Measurements from ENCODE around the gene SLC6A3. TPM values are rescaled to one million over a fixed set of nuclear protein-coding genes. Genes with fewer than 3 reads are reported as not detected.
"Not testable (repeated sequence)": the region's sequence is repeated elsewhere in the genome, so short reads cannot be mapped to it uniquely, and the experiment has no call there.

Gene SLC6A3
- total RNA-seq, 1 experiment from 2014 or later: not detected

DNA sequence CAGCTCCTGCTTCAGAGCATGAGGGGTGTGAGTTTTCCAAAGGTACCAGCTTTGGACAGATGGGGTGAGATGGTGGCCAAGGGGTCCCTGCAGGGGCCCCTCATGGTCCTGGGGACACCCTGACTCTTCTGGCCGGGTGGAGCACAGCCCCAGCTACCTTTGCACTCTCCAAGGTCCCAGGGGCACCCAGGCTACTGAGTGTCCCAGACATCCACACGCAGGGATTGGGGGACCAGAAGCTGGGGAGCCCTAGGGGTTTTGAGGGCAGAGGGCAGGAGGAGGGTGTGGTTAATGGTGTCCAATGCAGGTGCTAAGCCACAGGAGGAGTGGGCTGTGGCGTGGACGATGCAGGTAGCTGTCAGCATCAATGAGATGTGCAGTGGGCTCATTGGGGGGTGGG lies 84.4 kb downstream of the SLC6A3 start:
- TF ChIP-seq, protein P1, sequence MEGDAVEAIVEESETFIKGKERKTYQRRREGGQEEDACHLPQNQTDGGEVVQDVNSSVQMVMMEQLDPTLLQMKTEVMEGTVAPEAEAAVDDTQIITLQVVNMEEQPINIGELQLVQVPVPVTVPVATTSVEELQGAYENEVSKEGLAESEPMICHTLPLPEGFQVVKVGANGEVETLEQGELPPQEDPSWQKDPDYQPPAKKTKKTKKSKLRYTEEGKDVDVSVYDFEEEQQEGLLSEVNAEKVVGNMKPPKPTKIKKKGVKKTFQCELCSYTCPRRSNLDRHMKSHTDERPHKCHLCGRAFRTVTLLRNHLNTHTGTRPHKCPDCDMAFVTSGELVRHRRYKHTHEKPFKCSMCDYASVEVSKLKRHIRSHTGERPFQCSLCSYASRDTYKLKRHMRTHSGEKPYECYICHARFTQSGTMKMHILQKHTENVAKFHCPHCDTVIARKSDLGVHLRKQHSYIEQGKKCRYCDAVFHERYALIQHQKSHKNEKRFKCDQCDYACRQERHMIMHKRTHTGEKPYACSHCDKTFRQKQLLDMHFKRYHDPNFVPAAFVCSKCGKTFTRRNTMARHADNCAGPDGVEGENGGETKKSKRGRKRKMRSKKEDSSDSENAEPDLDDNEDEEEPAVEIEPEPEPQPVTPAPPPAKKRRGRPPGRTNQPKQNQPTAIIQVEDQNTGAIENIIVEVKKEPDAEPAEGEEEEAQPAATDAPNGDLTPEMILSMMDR (IDR thresholded peaks at IDR 0.05; ENCODE audit: insufficient read depth in 1 of 2, low read depth in 1 of 2, low read length in 1 of 2, severe bottlenecking in 1 of 2, unreplicated experiment in 1 of 2): no peak

DNA sequence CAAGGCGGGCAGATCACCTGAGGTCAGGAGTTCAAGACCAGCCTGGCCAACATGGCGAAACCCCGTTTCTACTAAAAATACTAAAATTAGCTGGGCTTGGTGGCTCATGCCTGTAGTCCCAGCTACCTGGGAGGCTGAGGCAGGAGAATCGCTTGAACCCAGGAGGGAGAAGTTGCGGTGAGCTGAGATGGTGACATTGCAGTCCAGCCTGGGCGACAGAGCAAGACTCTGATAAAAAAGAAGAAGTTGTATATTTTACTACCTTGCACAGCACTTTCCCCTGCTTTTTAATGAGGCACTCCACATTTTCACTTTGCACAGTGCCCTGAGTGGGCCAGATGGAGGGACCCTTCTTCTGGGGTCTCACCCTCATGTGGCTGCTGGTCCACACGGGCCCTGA lies 84.9 kb downstream of the SLC6A3 start:
- intact Hi-C loops (cut with micrococcal nuclease; ENCODE audit: unreplicated experiment); H3K9me3 Mint-ChIP-seq (ENCODE audit: unreplicated experiment); H3K9me3 ChIP-seq; H3K4me1 ChIP-seq; H3K27ac Mint-ChIP-seq (ENCODE audit: unreplicated experiment); H3K36me3 ChIP-seq (ENCODE audit: control insufficient read depth, insufficient read depth, low read length); BruUV-seq (replicated peaks); POLR2A ChIA-PET; H3K27me3 ChIP-seq (replicated peaks; ENCODE audit: control insufficient read depth, insufficient read depth, low read length); H3K4me3 ChIP-seq (ENCODE audit: low read depth, low read length); DNase-seq; CTCF ChIA-PET; H3K4me3 Mint-ChIP-seq (ENCODE audit: unreplicated experiment); H3K36me3 Mint-ChIP-seq (ENCODE audit: insufficient read depth, unreplicated experiment); H3K4me1 Mint-ChIP-seq (ENCODE audit: low read depth, unreplicated experiment): not testable (repeated sequence)
- H3K27me3 Mint-ChIP-seq (ENCODE audit: insufficient read depth, unreplicated experiment): peaks cover 21% of the 10 kb centered on the region

More for the DNA sequence above, 84.4 kb downstream of the SLC6A3 start:
- ChIA-PET POLR2A (no interaction called here), CTCF (no interaction called here)
- H3K4me3 ChIP-seq (ENCODE audit: low read depth, low read length): no peak overlapping the region
- Mint-ChIP-seq H3K9me3 (ENCODE audit: unreplicated experiment) (no peaks in the 10 kb centered on the region), H3K4me1 (ENCODE audit: low read depth, unreplicated experiment) (no peaks in the 10 kb centered on the region), H3K27ac (ENCODE audit: unreplicated experiment) (no peak overlapping the region), H3K36me3 (ENCODE audit: insufficient read depth, unreplicated experiment) (no peaks in the 10 kb centered on the region), H3K27me3 (ENCODE audit: insufficient read depth, unreplicated experiment) (peaks cover 25% of the 10 kb centered on the region), H3K4me3 (ENCODE audit: unreplicated experiment) (no peak overlapping the region)
- BruUV-seq (replicated peaks): no TSS peak
- intact Hi-C loops (cut with micrococcal nuclease; ENCODE audit: unreplicated experiment): no loop called here
- no peaks in the 10 kb centered on the region for H3K9me3 ChIP-seq
- DNase-seq: no peak
- H3K27me3 ChIP-seq (replicated peaks; ENCODE audit: control insufficient read depth, insufficient read depth, low read length): no peaks in the 10 kb centered on the region; the same call in 1 of the 2 replicates
- H3K4me1 ChIP-seq: no peaks in the 10 kb centered on the region
- no peaks in the 10 kb centered on the region for H3K36me3 ChIP-seq (ENCODE audit: control insufficient read depth, insufficient read depth, low read length)

DNA sequence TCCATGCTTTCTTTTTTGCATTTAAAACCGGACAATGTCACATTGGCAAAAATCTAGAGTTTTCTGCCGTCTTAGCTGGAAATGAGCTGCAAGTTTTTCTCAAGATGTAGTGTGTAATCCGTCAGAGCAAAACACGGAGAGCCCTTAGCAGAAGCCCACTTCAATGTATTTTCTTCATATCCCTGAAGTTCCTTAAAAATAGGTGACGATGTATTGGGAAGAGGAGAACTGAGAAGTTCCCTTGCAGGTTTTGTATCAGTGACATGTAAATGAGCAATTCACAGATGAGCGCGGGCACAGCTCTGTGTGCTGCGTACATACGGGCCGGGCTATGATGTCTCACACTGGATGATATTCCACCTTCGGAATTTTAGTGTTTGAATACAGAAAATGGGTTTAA lies 85.5 kb downstream of the SLC6A3 start:
- POLR2A ChIA-PET: no interaction called here
- Mint-ChIP-seq H3K4me1 (ENCODE audit: low read depth, unreplicated experiment) (no peaks in the 10 kb centered on the region), H3K27me3 (ENCODE audit: insufficient read depth, unreplicated experiment) (peaks cover 20% of the 10 kb centered on the region), H3K36me3 (ENCODE audit: insufficient read depth, unreplicated experiment) (no peaks in the 10 kb centered on the region), H3K4me3 (ENCODE audit: unreplicated experiment) (no peak overlapping the region), H3K9me3 (ENCODE audit: unreplicated experiment) (no peaks in the 10 kb centered on the region), H3K27ac (ENCODE audit: unreplicated experiment) (no peak overlapping the region)
- intact Hi-C loops (cut with micrococcal nuclease; ENCODE audit: unreplicated experiment): no loop called here
- CTCF ChIA-PET: no interaction called here
- Histone ChIP-seq H3K4me3 (ENCODE audit: low read depth, low read length) (no peak overlapping the region), H3K36me3 (ENCODE audit: control insufficient read depth, insufficient read depth, low read length) (no peaks in the 10 kb centered on the region), H3K4me1 (no peaks in the 10 kb centered on the region), H3K9me3 (no peaks in the 10 kb centered on the region), H3K27me3 (replicated peaks; ENCODE audit: control insufficient read depth, insufficient read depth, low read length) (no peaks in the 10 kb centered on the region; the same call in 1 of the 2 replicates)
- no TSS peak for BruUV-seq (replicated peaks)
- DNase-seq: no peak
- TF ChIP-seq, protein P1 (IDR thresholded peaks at IDR 0.05; ENCODE audit: insufficient read depth in 1 of 2, low read depth in 1 of 2, low read length in 1 of 2, severe bottlenecking in 1 of 2, unreplicated experiment in 1 of 2): no peak

DNA sequence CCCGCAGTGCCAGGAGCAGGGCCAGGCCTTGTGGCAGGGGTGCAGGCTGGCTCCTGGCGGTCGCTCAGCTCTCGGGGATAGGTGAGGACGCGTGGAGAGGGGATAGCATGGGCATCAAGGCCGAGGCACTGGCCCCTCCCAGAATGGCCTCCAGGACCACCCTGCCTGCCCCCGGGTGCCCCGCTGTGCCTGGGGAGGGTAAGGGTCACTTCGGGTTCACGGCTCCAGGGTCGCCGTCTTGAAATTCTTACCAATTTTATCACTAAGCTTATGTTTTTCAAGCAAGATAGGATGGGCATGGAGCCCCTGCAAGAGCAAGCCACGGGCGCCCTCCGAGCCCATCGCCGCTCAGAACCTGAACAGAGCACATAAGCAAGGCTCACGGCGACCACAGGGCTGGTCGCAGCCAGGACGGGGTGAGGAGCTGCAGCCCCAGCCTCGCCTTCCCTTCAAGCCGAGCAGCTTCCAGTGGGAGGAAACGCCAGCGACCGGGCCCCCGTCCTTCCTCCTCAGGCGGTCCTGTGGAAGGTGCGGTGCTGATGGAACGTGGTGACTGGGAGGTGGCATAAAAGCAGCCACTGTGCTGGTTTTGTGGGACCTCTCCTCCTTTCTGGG lies 86.1 kb downstream of the SLC6A3 start:
- Histone ChIP-seq H3K36me3 (ENCODE audit: control insufficient read depth, insufficient read depth, low read length) (no peaks in the 10 kb centered on the region), H3K4me3 (ENCODE audit: low read depth, low read length) (no peak overlapping the region), H3K9me3 (no peaks in the 10 kb centered on the region), H3K4me1 (no peaks in the 10 kb centered on the region), H3K27me3 (replicated peaks; ENCODE audit: control insufficient read depth, insufficient read depth, low read length) (no peaks in the 10 kb centered on the region; the same call in 1 of the 2 replicates)
- H3K9me3 Mint-ChIP-seq (ENCODE audit: unreplicated experiment): no peaks in the 10 kb centered on the region
- no peak overlapping the region for H3K4me3 Mint-ChIP-seq (ENCODE audit: unreplicated experiment)
- DNase-seq: no peak
- BruUV-seq (replicated peaks): no TSS peak
- intact Hi-C loops (cut with micrococcal nuclease; ENCODE audit: unreplicated experiment): no loop called here
- TF ChIP-seq, protein P1 (IDR thresholded peaks at IDR 0.05; ENCODE audit: insufficient read depth in 1 of 2, low read depth in 1 of 2, low read length in 1 of 2, severe bottlenecking in 1 of 2, unreplicated experiment in 1 of 2): no peak
- ChIA-PET CTCF (no interaction called here), POLR2A (no interaction called here)
- no peaks in the 10 kb centered on the region for H3K4me1 Mint-ChIP-seq (ENCODE audit: low read depth, unreplicated experiment)
- H3K27me3 Mint-ChIP-seq (ENCODE audit: insufficient read depth, unreplicated experiment): peaks cover 22% of the 10 kb centered on the region
- no peak overlapping the region for H3K27ac Mint-ChIP-seq (ENCODE audit: unreplicated experiment)
- no peaks in the 10 kb centered on the region for H3K36me3 Mint-ChIP-seq (ENCODE audit: insufficient read depth, unreplicated experiment)

All from Caco-2 (cell line).